DMS53 (cell line): Measurements from ENCODE around the gene ANKRD17.

ENCODE experiments used
- DNase-seq: peaks from one replicate; lab custom pipeline; 2025; lab: John Stamatoyannopoulos, UW

The ANKRD17 gene

DNA sequence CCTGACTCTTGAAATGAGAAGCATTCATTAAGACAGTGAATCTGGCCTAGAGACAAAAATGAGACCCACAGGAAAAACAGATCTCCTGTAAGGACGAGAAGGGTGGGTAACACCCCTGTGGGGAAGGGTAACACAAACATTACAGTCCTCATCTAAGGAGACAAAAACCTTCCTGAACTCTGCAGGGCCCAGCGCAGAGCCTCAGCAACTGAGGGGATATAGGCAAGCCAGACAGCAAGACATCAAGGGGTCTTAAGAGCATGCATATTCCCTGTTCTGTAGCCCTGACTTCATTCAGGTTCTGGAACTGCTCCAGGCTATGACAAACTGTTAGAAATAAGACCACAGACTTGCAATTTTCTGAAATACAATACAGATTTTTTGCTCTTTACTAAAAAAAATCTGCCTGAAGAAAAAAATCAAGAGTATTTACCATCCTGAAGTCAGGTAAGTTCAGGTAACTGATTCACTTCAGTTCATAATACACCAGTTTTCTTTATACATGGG, 204.6 kb downstream of the ANKRD17 start:
- no peak for DNase-seq

- no peak for DNase-seq
Observed at GRCh38 chr4:73053076-73053475, 205.5 kb downstream of the ANKRD17 start.

DNA sequence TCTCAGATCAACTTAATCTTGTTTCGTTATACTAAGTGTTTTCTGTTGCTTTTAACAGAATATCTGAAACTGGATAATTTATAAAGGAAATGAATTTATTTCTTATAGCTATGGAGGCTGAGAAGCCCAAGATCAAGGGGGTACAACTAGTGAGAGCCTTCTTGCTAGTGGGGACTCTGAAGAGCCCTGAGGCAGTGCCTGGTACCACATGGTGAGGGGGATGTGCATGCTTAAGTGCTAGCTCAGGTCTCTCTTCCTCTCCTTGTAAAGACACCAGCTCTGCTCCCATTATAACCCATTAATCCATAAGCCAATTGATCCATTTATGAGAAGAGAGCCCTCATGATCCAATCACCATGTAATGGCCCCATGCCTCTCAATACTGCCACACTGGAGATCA, 207.0 kb downstream of the ANKRD17 start:
- DNase-seq: no peak

DNA sequence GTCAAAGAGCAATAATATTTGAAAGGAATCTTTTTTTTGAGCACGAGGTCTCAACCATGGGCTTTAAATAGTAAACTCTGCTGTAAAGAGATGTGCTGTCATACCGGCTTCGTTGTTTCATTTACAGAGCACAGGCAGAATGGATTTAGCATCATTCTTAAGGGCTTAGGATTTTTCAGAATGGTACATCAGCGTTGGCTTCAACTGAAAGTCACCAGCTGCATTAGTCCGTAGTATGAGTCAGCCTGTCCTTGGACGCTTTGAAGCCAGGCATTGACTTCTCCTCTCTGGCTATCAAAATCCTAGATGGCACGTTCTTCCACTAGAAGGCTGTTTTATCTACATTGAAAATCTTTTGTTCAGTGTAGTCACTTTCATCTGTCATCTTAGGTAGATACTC, 212.7 kb downstream of the ANKRD17 start:
- no peak for DNase-seq

- peak; percentile 12 for DNase-seq
Observed at GRCh38 chr4:73037057-73037456, 221.5 kb downstream of the ANKRD17 start.

- no peak for DNase-seq
Observed at GRCh38 chr4:73036123-73036522, 222.5 kb downstream of the ANKRD17 start.

- DNase-seq: peak; percentile 32
Observed at GRCh38 chr4:73034896-73035295, 223.7 kb downstream of the ANKRD17 start.

DNA sequence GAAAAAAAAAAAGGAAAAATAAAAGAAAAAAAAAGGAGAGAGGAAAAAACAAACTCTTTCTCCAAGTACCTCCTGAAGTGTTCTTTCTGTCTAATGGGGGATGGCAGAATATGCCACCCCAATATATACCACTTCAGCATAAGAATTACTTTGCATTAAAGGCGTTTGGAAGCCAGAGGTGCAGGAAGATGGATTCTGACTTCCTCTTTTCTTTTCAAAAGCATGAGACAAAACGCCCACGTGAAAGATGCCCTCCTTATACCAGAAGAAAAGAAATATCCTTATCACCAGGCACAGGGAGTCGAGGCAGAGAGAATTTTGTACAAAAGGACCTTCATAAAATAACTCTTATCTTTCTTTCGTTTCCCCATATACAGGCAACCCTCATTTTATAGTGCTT, 230.0 kb downstream of the ANKRD17 start:
- DNase-seq: no peak
